ENCODE data around the gene NTSR1.
A peak's percentile ranks its signal among the peaks of the same experiment; 100 is the strongest.

The NTSR1 gene

GRCh38 chr20:62740286-62741141 is 31.9 kb downstream of the NTSR1 start:
- TF ChIP-seq CTCF (IDR thresholded peaks at IDR 0.05; ENCODE audit: poor library complexity, severe bottlenecking) = peak; percentile 73
- H3K27me3 ChIP-seq (ENCODE audit: insufficient read depth, poor library complexity, severe bottlenecking) = no peaks in the 10 kb centered on the region
- H3K9me3 ChIP-seq (ENCODE audit: severe bottlenecking) = no peaks in the 10 kb centered on the region
- peaks cover 38% of the 10 kb centered on the region for H3K4me1 ChIP-seq (ENCODE audit: insufficient read depth, poor library complexity, severe bottlenecking)
- no peaks in the 10 kb centered on the region for H3K36me3 ChIP-seq (ENCODE audit: low read depth)
- H3K27ac ChIP-seq (ENCODE audit: poor library complexity, severe bottlenecking) = peak overlapping the region; percentile 92
- peak; percentile 99 for DNase-seq (ENCODE audit: low spot score)
- ATAC-seq (ENCODE audit: low read depth) = peak; percentile 87
- H3K4me3 ChIP-seq (ENCODE audit: severe bottlenecking) = no peak overlapping the region

- Histone ChIP-seq H3K4me1 (ENCODE audit: insufficient read depth, poor library complexity, severe bottlenecking) (peaks cover 36% of the 10 kb centered on the region), H3K27me3 (ENCODE audit: insufficient read depth, poor library complexity, severe bottlenecking) (no peaks in the 10 kb centered on the region), H3K27ac (ENCODE audit: poor library complexity, severe bottlenecking) (peak overlapping the region; percentile 92), H3K4me3 (ENCODE audit: severe bottlenecking) (no peak overlapping the region), H3K9me3 (ENCODE audit: severe bottlenecking) (no peaks in the 10 kb centered on the region), H3K36me3 (ENCODE audit: low read depth) (no peaks in the 10 kb centered on the region)
- ATAC-seq (ENCODE audit: low read depth) = peak; percentile 12; the same call in 2 of the 3 replicates
- peak; percentile 85 for DNase-seq (ENCODE audit: low spot score)
- no peak for TF ChIP-seq CTCF (IDR thresholded peaks at IDR 0.05; ENCODE audit: poor library complexity, severe bottlenecking)
Observed at GRCh38 chr20:62741191-62741691, 32.6 kb downstream of the NTSR1 start.

GRCh38 chr20:62741701-62742491 is 33.3 kb downstream of the NTSR1 start:
- Histone ChIP-seq H3K36me3 (ENCODE audit: low read depth) (no peaks in the 10 kb centered on the region), H3K9me3 (ENCODE audit: severe bottlenecking) (no peaks in the 10 kb centered on the region), H3K27me3 (ENCODE audit: insufficient read depth, poor library complexity, severe bottlenecking) (no peaks in the 10 kb centered on the region), H3K27ac (ENCODE audit: poor library complexity, severe bottlenecking) (peak overlapping the region; percentile 92), H3K4me1 (ENCODE audit: insufficient read depth, poor library complexity, severe bottlenecking) (peaks cover 36% of the 10 kb centered on the region), H3K4me3 (ENCODE audit: severe bottlenecking) (no peak overlapping the region)
- no peak for TF ChIP-seq CTCF (IDR thresholded peaks at IDR 0.05; ENCODE audit: poor library complexity, severe bottlenecking)
- ATAC-seq (ENCODE audit: low read depth) = no peak
- DNase-seq (ENCODE audit: low spot score) = peak; percentile 80

- Histone ChIP-seq H3K27ac (ENCODE audit: poor library complexity, severe bottlenecking) (no peak overlapping the region), H3K9me3 (ENCODE audit: severe bottlenecking) (no peaks in the 10 kb centered on the region), H3K27me3 (ENCODE audit: insufficient read depth, poor library complexity, severe bottlenecking) (no peaks in the 10 kb centered on the region), H3K4me1 (ENCODE audit: insufficient read depth, poor library complexity, severe bottlenecking) (peaks cover 36% of the 10 kb centered on the region), H3K36me3 (ENCODE audit: low read depth) (no peaks in the 10 kb centered on the region), H3K4me3 (ENCODE audit: severe bottlenecking) (no peak overlapping the region)
- TF ChIP-seq CTCF (IDR thresholded peaks at IDR 0.05; ENCODE audit: poor library complexity, severe bottlenecking) = no peak
- DNase-seq (ENCODE audit: low spot score) = peak; percentile 79
- no peak for ATAC-seq (ENCODE audit: low read depth)
Observed at GRCh38 chr20:62742550-62742949, 33.9 kb downstream of the NTSR1 start.

Data from RWPE2 (cell line).